ENCODE results near the gene FAM25C.
"Not testable (repeated sequence)": the region's sequence is repeated elsewhere in the genome, so short reads cannot be mapped to it uniquely, and the experiment has no call there.

DNA sequence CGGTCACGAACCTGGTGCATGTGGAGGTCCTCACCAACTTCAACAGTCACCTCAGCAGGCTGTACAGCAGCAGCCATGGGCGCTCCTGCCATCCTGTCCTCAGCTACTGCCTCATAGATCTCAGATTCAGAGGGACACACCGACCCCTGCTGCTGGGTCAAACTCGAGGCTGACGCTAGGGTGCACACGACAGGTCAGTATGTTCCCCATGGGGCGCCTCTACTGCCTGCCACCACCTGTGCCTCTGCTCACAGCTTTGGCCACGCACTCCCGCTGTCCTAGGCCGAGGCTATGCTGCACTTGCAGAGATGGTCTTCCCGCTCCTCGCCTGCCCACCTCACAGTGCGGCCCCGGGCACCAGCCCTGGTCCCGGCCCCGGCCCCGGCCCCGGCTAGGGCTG is 31.8 kb upstream of the FAM25C start:
- TF ChIP-seq CTCF (IDR thresholded peaks at IDR 0.05; ENCODE audit: low read depth, low read length); EZH2phosphoT487 (IDR thresholded peaks at IDR 0.05; ENCODE audit: low read depth): not testable (repeated sequence)
